GM18498 (cell line): Measurements from ENCODE around the gene IL12RB2.
"Not testable (repeated sequence)": the region's sequence is repeated elsewhere in the genome, so short reads cannot be mapped to it uniquely, and the experiment has no call there.

ENCODE experiments used
- ATAC-seq: cut with Tn5 transposase; IDR thresholded peaks from one replicate; pipeline ENCODE4 v1.9.1; 2021; ENCODE audit warnings: mild to moderate bottlenecking, moderate library complexity; ENCODE audit not compliant: unreplicated experiment

IL12RB2 gene

DNA sequence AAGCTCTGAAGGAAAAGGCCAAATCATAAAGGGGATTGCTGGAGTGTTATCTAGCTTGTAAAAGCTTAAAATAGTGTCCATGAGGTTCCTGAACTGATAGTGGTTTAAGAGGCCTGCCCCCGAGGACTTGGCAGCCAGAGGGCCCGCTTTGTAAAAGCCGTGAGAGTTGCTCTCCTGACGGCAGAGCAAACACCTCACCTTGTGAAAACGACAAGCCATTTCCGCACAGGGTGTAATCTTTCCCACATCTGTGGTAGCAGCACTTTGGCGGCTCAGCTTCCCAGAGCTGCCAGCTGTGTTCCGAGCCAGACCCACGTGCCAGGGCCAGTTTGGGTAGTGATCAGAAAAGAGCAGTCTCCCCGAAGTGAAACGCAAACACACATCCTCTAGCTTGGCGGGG is 85.6 kb downstream of the IL12RB2 start:
- no peak for ATAC-seq

GRCh38 chr1:67393737-67394136 is 86.1 kb downstream of the IL12RB2 start:
- ATAC-seq = no peak

- ATAC-seq = no peak
Observed at GRCh38 chr1:67394548-67394947, 86.9 kb downstream of the IL12RB2 start.

DNA sequence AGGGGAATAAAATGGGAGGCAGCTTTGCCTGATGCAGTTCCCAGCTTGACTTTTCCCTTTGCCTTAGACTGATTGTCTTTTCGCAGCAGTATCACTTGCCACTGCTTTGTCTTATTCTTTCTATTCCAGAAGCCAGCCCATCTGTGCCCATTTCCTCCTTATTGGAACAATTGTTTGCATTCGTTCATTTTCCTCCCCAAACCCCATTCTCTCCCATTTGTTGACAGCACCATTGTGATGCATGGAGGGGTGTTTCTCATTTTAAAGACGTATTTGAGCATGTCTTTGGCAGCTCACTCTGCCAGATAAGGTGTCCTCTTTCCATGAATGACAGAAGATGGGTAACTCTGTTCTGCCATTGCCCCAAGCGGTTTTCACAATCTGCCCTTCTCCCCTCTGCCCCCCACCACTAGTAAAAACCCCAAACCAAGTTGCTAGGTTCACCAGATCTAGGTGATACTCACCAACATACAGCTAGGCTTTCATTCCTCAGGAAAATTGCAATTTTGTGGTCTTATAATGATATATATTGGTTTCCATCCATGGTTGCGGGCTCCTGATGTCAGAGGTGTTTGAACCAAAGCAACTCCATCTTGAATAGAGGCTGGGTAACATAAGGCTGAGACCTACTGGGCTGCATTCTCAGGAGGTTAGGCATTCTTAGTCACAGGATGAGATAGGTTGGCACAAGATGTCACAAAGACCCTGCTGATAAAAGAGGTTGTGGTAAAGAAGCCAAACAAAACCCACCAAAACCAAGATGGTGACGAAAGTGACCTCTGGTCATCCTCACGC is 91.7 kb downstream of the IL12RB2 start:
- no peak for ATAC-seq

DNA sequence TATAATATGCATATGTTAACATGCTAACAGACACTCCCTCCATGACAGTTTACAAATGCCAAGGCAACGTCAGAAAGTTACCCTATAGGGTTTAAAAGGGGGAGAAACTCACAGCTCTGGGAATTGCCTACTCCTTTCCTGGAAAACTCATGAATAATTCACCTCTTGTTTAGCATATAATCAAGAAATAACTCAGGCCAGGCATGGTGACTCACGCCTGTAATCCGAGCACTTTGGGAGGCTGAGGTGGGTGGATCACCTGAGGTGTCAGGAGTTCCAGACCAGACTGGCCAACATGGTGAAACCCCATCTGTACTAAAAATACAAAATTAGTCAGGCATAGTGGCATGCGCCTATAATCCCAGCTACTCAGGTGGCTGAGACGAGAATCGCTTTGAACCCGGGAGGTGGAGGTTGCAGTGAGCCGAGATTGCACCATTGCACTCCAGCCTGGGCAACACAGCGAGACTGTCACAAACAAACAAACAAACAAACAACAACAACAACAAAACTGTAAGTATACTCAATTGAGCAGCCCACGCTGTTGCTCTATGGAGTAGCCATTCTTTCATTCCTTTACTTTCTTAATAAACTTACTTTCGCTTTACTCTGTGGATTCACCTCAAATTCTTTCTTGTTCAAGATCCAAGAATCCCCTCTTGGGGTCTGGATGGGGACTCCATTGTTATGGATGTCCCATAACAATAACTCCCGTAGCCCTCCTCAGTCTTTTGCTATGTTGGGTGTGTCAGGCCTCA is 92.5 kb downstream of the IL12RB2 start:
- ATAC-seq = not testable (repeated sequence)

DNA sequence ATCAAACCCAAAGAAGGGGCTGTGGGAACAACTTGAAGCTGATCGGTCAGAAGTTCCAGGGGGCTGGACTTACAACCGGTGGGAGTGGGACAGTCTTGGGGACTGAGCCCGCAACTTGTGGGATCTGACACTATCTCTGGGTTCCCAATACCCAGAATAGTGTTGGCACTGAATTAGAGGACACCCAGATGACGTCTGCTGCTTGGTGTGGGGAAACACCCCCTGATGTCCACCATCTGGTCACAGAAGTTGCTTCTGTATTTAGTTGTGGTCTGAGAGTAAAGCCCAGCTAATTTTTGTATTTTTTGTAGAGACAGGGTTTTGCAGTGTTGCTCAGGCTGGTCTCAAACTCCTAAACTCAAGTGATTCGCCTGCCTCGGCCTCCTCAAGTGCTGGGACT is 93.8 kb downstream of the IL12RB2 start:
- no peak for ATAC-seq

DNA sequence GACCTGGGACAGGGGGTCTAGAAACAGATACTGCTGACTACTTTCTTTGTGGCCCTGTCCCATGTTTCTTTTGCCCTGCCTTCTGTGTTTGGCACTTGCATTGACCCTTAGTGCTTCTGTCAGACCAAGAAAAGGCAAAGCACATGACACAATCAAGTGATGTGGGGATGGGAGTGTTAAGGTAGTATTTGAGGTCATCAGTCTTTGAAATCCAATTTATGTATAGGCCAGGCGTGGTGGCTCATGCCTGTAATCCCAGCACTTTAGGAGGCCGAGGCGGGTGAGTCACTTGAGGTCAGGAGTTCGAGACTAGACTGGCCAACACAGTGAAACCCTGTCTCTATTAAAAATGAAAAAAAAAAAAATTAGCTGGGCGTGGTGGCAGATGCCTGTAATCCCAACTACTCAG is 96.5 kb downstream of the IL12RB2 start:
- ATAC-seq = no peak

DNA sequence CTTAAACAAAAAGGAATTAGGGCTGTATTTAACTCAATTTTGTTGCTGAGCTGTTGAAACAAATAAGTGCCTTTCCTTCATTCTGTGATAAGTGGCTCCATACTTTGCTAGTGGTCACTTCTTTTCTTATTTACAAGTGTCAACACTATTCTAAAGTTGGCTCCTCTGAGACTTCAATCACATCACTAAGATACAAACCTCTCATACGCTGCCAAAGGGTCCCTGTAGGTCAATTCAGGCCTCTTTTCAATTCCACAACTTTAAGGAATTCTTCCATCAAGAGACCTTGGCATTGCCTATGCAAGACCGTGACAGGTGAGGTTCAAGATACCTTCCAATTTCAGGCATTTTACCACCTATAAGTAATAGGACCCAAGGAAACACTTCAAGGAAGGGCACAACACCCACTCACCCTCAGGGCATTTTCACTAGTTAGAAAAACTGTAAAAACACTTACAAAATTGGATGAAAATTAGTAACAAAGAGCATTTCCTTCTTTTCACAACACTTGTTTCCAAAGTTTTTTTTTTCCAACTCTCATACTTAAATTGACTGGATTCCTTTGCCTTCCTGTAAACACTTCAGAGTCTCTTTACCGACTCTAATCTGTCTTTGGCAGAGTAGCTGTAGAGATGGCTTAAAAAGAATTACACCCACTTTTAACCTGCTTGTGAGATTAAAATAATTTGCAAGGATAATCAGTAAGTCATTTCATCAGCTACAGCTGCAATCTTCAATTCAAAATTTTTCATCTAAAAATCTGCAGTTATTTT is 98.0 kb downstream of the IL12RB2 start:
- ATAC-seq = no peak

DNA sequence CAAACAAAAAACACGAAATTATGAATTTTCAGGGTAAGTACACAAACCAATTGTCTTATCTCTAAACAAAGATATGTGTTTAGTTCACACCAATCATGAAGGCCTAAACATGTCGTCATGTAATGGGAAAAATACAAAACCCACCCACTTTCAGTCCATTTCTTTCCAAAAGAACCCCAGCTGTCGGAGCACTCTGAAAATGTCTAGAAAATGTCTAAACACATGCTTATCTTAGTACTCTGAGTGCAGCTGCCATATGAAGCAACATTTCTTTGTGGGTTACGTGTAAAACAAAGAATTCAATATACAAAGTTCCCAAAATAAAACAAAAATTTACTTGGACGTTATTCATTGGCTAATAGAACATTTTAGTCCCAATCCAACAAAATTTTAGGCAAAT is 99.8 kb downstream of the IL12RB2 start:
- no peak for ATAC-seq

DNA sequence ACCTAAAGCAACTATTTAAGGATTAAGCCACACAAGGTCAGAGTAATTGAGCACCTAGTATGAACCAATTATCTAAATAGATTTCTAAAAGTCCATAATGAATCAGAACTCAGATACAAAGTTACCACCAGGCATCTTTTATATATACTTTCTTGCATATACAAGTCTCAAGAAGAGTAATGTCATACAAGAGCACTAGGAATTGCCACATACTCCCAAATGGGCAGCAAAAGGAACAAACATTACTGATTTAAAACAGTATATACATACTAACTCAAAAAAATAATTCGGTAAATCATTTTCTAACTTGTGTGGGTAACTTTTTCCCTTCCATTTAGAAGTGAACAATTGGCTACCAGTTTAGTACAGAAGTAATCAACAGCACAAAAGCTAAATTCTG is 100.5 kb downstream of the IL12RB2 start:
- ATAC-seq = no peak

DNA sequence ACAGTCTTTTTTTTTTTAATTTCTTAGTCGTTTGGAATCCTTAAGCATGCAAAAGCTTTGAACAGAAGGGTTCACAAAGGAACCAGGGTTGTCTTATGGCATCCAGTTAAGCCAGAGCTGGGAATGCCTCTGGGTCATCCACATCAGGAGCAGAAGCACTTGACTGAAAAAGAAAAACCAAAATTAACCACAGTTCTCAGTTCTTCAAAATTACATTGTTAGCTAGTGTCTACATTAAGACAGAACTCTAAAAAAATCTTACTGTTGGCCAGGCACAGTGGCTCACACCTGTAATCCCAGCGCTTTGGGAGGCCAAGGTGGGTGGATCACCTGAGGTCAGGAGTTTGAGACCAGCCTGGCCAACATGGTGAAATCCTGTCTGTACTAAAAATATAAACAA is 105.4 kb downstream of the IL12RB2 start:
- ATAC-seq = not testable (repeated sequence)

GRCh38 chr1:67414574-67414973 is 106.9 kb downstream of the IL12RB2 start:
- no peak for ATAC-seq

GRCh38 chr1:67415041-67415440 is 107.4 kb downstream of the IL12RB2 start:
- ATAC-seq = no peak

- ATAC-seq = not testable (repeated sequence)
Observed at GRCh38 chr1:67417733-67418132, 110.1 kb downstream of the IL12RB2 start.

GRCh38 chr1:67418839-67419586 is 111.3 kb downstream of the IL12RB2 start:
- ATAC-seq = no peak

DNA sequence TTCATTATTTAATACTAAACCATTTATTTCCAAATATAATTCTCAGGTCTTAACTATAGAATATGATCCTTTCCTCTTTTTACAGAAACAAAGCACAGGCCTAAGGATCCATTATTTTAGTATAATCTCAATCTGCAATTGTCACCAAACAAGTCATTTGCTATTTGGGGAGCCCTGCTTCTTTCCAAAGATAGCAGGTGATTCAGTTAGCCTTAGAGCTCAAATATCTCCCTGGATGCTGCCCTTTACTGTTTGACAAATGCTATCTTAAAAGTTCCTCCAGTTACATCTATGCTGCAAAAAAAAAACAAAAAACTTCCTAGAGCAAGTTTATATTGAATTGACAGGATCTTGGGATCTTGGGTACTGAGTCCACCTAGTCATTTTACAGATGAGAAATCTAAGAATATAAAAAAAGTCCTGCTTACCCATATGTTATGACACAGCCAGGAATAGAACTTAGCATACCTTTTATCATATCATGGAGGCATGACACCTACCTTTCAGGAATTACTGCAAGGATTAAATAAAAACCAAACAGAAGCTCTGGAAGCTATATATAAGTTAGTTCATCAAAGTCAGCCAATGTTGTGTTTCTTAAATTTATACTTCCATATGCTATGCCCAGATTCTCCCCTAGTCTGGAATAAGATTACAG is 113.3 kb downstream of the IL12RB2 start:
- no peak for ATAC-seq

GRCh38 chr1:67427465-67427864 is 119.8 kb downstream of the IL12RB2 start:
- no peak for ATAC-seq

DNA sequence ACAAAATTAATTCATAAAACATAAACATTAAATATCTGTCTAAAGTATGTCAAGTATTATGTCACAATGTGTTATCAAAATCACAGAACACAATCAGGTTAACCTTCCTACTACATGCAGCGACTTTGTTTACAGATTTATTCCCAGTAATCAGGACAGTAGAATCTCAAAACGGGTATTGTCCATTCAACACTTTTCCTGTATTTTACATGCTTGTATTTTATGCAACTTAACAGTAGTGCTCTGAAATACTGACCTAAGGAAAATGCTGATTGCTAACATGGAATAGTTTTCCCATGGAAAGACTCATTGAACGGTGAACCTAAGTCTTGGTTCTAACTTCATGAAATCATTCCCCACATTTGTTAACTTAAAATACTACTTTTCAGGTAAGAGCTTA is 120.3 kb downstream of the IL12RB2 start:
- no peak for ATAC-seq

- no peak for ATAC-seq
Observed at GRCh38 chr1:67429011-67429527, 121.4 kb downstream of the IL12RB2 start.
